Suppressor macrophage (primary cell): ENCODE data around the gene SLC35G3.
"Not testable (repeated sequence)": the region's sequence is repeated elsewhere in the genome, so short reads cannot be mapped to it uniquely, and the experiment has no call there.

Experiments used
- DNase-seq, 4 experiments: peaks; one replicate each; pipeline ENCODE4 v3.0.0-alpha.2; 2020 to 2022

The SLC35G3 gene

GRCh38 chr17:35164716-35165115, 29.5 kb downstream of the SLC35G3 start:
- peak in 1 of 4 experiments; percentile 8 for DNase-seq

GRCh38 chr17:35163886-35164285, 30.3 kb downstream of the SLC35G3 start:
- DNase-seq = no peak

GRCh38 chr17:35162755-35163154, 31.4 kb downstream of the SLC35G3 start:
- no peak for DNase-seq

GRCh38 chr17:35161281-35161761, 32.9 kb downstream of the SLC35G3 start:
- DNase-seq = peak in 3 of 4 experiments; percentile 12 to 28 (median 16)

GRCh38 chr17:35160354-35161201, 33.6 kb downstream of the SLC35G3 start:
- DNase-seq = peak in 1 of 4 experiments; percentile 17

GRCh38 chr17:35159940-35160339, 34.3 kb downstream of the SLC35G3 start:
- DNase-seq = no peak

- no peak for DNase-seq
These were observed 38.9 kb downstream of the SLC35G3 start for GRCh38 chr17:35155246-35155645.

- no peak for DNase-seq
These were observed 39.7 kb downstream of the SLC35G3 start for GRCh38 chr17:35154196-35155165.

- no peak for DNase-seq
These were observed 41.6 kb downstream of the SLC35G3 start for GRCh38 chr17:35152421-35153140.

GRCh38 chr17:35151080-35151479, 43.1 kb downstream of the SLC35G3 start:
- DNase-seq = not testable (repeated sequence)

- no peak for DNase-seq
These were observed 44.3 kb downstream of the SLC35G3 start for GRCh38 chr17:35149941-35150340.

- DNase-seq = no peak
These were observed 46.0 kb downstream of the SLC35G3 start for GRCh38 chr17:35148144-35148543.

GRCh38 chr17:35147375-35147905, 46.8 kb downstream of the SLC35G3 start, which contains the start of gene UNC45B:
Gene UNC45B, plus strand, starts transcription at chr17:35147817. Its CDS starts 447 bp downstream, at chr17:35148264.
- DNase-seq = no peak

- no peak for DNase-seq
These were observed 47.9 kb downstream of the SLC35G3 start for GRCh38 chr17:35146214-35146833.

GRCh38 chr17:35144840-35145239, 49.4 kb downstream of the SLC35G3 start:
- DNase-seq = no peak
